ENCODE measurements around the gene ZC3H6. TPM values are rescaled to one million over a fixed set of nuclear protein-coding genes. Genes with fewer than 3 reads are reported as not detected.

The ZC3H6 gene
- total RNA-seq, 2 donors from 2014 or later, result 4.0 to 7.0 TPM

- no peak for ATAC-seq
- intact Hi-C loops (cut with DNase I), result no loop called here
- WGBS, 2 donors, result 41 to 62% methylated on average over 3 of the region's 3 CpGs
Measured at GRCh38 chr2:112318515-112318914, 43.1 kb downstream of the ZC3H6 start.

GRCh38 chr2:112321375-112322320, 46.3 kb downstream of the ZC3H6 start:
- peak overlapping the region in 2 of 4 donors; percentile 76 to 81 for H3K27ac ChIP-seq
- no peaks in the 10 kb centered on the region for H3K27me3 ChIP-seq
- DNase-seq (no peak), ATAC-seq (peak; percentile 88)
- TF ChIP-seq CTCF (IDR thresholded peaks at IDR 0.05) (no peak), POLR2A (IDR thresholded peaks at IDR 0.05) (no peak)
- no peak overlapping the region for H3K4me3 ChIP-seq
- peaks cover 0 to 3% of the 10 kb centered on the region in 2 donors for H3K36me3 ChIP-seq (replicated peaks in 1 of 2; ENCODE audit: insufficient read depth in 1 of 2, low read depth in 2 of 2)
- WGBS, 2 donors, result 80 to 84% methylated on average over 3 of the region's 3 CpGs
- peaks cover 36% of the 10 kb centered on the region for H3K4me1 ChIP-seq
- no peaks in the 10 kb centered on the region for H3K9me3 ChIP-seq
- intact Hi-C loops (cut with DNase I), result no loop called here

More at GRCh38 chr2:112318515-112318914, 43.1 kb downstream of the ZC3H6 start:
- H3K27me3 ChIP-seq, result no peaks in the 10 kb centered on the region
- H3K4me3 ChIP-seq, result no peak overlapping the region
- TF ChIP-seq CTCF (IDR thresholded peaks at IDR 0.05), result no peak
- no peak for TF ChIP-seq POLR2A (IDR thresholded peaks at IDR 0.05)
- H3K4me1 ChIP-seq, result peaks cover 43% of the 10 kb centered on the region
- no peaks in the 10 kb centered on the region for H3K9me3 ChIP-seq
- H3K36me3 ChIP-seq (replicated peaks in 1 of 2; ENCODE audit: insufficient read depth in 1 of 2, low read depth in 2 of 2), result no peaks in the 10 kb centered on the region
- H3K27ac ChIP-seq, result no peak overlapping the region
- DNase-seq, result no peak

GRCh38 chr2:112322919-112323318, 47.5 kb downstream of the ZC3H6 start:
- Histone ChIP-seq H3K27me3 (no peaks in the 10 kb centered on the region), H3K36me3 (replicated peaks in 1 of 2; ENCODE audit: insufficient read depth in 1 of 2, low read depth in 2 of 2) (peaks cover 0 to 3% of the 10 kb centered on the region in 2 donors), H3K4me1 (peaks cover 23% of the 10 kb centered on the region), H3K4me3 (no peak overlapping the region), H3K27ac (no peak overlapping the region), H3K9me3 (no peaks in the 10 kb centered on the region)
- 74 to 76% methylated on average over 3 of the region's 3 CpGs for WGBS, 2 donors
- intact Hi-C loops (cut with DNase I), result no loop called here
- no peak for TF ChIP-seq POLR2A (IDR thresholded peaks at IDR 0.05)
- no peak for TF ChIP-seq CTCF (IDR thresholded peaks at IDR 0.05)
- DNase-seq (no peak), ATAC-seq (no peak)

- Histone ChIP-seq H3K4me3 (no peak overlapping the region), H3K9me3 (no peaks in the 10 kb centered on the region), H3K27me3 (no peaks in the 10 kb centered on the region), H3K36me3 (replicated peaks in 1 of 2; ENCODE audit: insufficient read depth in 1 of 2, low read depth in 2 of 2) (no peaks in the 10 kb centered on the region), H3K4me1 (peaks cover 4% of the 10 kb centered on the region), H3K27ac (no peak overlapping the region)
- no peak for TF ChIP-seq CTCF (IDR thresholded peaks at IDR 0.05)
- TF ChIP-seq POLR2A (IDR thresholded peaks at IDR 0.05), result no peak
- intact Hi-C loops (cut with DNase I), result no loop called here
- 39 to 53% methylated on average over 5 of the region's 5 CpGs for WGBS, 2 donors
- ATAC-seq, result no peak
- peak in 1 of 4 donors; percentile 21 for DNase-seq
Measured at GRCh38 chr2:112332123-112332696, 56.8 kb downstream of the ZC3H6 start.

Measured in body of pancreas (tissue), 4 donors.